GM23338 (cell line): ENCODE data around the gene CCDC121. TPM values are rescaled to one million over a fixed set of nuclear protein-coding genes. Genes with fewer than 3 reads are reported as not detected.

ENCODE experiments used
- CREB1 ChIP-seq: fragments of 250-450 bp; sonication (Bioruptor Pico); IDR thresholded peaks from 2 replicates; pipeline ENCODE4 v1.5.0; 2020; ENCODE audit warnings: low read depth, mild to moderate bottlenecking, moderate library complexity
- CTCF ChIP-seq, 2 experiments: fragments of 200-600 bp in 1 of 2; sonication (generic) in 1 of 2; conservative IDR thresholded peaks; 2 replicates each; pipeline versions ENCODE4 v1.5.1 to v1.6.1; 2016 to 2017; ENCODE audit warnings: antibody characterized with exemption in 2 of 2, low read depth in 2 of 2, mild to moderate bottlenecking in 2 of 2, moderate library complexity in 1 of 2
- ETS1 ChIP-seq: IDR thresholded peaks from 2 replicates; pipeline ENCODE4 v1.6.1; 2016; ENCODE audit warnings: antibody characterized with exemption
- JUNB ChIP-seq: IDR thresholded peaks from one replicate; pipeline ENCODE4 v1.6.1; 2016; ENCODE audit warnings: antibody characterized with exemption; ENCODE audit not compliant: unreplicated experiment
- NANOG ChIP-seq: IDR thresholded peaks from 2 replicates; pipeline ENCODE4 v1.6.1; 2016; ENCODE audit warnings: antibody characterized with exemption, borderline replicate concordance
- POLR2AphosphoS5 ChIP-seq: IDR thresholded peaks from 2 replicates; pipeline ENCODE4 v1.6.1; 2016; ENCODE audit warnings: antibody characterized with exemption, low read depth
- ZNF331 ChIP-seq: fragments of 250-450 bp; sonication (Bioruptor Pico); IDR thresholded peaks from 2 replicates; pipeline ENCODE4 v1.5.0; 2020; ENCODE audit warnings: low read depth, mild to moderate bottlenecking, moderate library complexity
- ZNF462 ChIP-seq: fragments of 250-450 bp; sonication (Bioruptor Pico); IDR thresholded peaks from 2 replicates; pipeline ENCODE4 v1.5.0; 2020; ENCODE audit warnings: mild to moderate bottlenecking, moderate library complexity
- polyA plus RNA-seq: library from polyadenylated mRNA; unstranded; fragments of >200 nt; fragmentation: Nextera tagmentation; extraction: Ambion mirVana; gene quantifications from 2 replicates; pipeline ENCODE4 v1.2.1, GENCODE V29; 2016
- total RNA-seq: library from RNA; depleted of rRNA; stranded (reverse); fragments of >200 nt; shearing (Covaris generic); gene quantifications from 2 replicates; pipeline ENCODE4 v1.2.3, GENCODE V29; 2014

The CCDC121 gene
- total and polyA plus RNA-seq, 2 experiments from 2014 or later, result 1.6 to 1.9 TPM

- no peak for TF ChIP-seq ZNF462 (CRISPR knock-in tag)
- no peak for TF ChIP-seq NANOG
- TF ChIP-seq ZNF331, result no peak
- no peak for TF ChIP-seq CTCF (conservative IDR thresholded peaks at IDR 0.05; ENCODE audit: low read depth in 2 of 2)
- no peak for TF ChIP-seq JUNB
- TF ChIP-seq ETS1, result no peak
- no peak for TF ChIP-seq CREB1 (CRISPR knock-in tag)
- TF ChIP-seq POLR2AphosphoS5, result no peak
Observed at GRCh38 chr2:27606611-27607010, 22.2 kb downstream of the CCDC121 start (continued).
